Heart right ventricle (tissue), 16 donors: ENCODE measurements around the gene GUK1. TPM values are rescaled to one million over a fixed set of nuclear protein-coding genes. Genes with fewer than 3 reads are reported as not detected.
A peak's percentile ranks its signal among the peaks of the same experiment; 100 is the strongest.

ENCODE experiments used
- ATAC-seq, 8 donors: fragments of 200-7000 bp; cut with Tn5 transposase; one replicate each; pipeline ENCODE4 v1.9.1; 2020; ENCODE audit warnings: mild to moderate bottlenecking in 8 of 8, moderate library complexity in 8 of 8, moderate number of reproducible peaks in 1 of 8
- DNase-seq, 2 donors: peaks; one replicate each; pipeline ENCODE4 v3.0.0-alpha.2; 2020
- H3K27ac ChIP-seq, 10 donors: fragments of 200-600 bp; sonication (generic) in 2 of 10; one replicate each; pipeline versions ENCODE4 v1.5.0 to v1.8.0; 2020 to 2022; ENCODE audit warnings: mild to moderate bottlenecking in 3 of 10
- H3K27me3 ChIP-seq, 7 donors: fragments of 200-600 bp; one replicate each; pipeline ENCODE4 v1.8.0; 2021 to 2022; ENCODE audit warnings: mild to moderate bottlenecking in 2 of 7
- H3K36me3 ChIP-seq, 9 donors: fragments of 200-600 bp; sonication (generic) in 1 of 9; one replicate each; pipeline versions ENCODE4 v1.5.0 to v1.8.0; 2020 to 2022; ENCODE audit warnings: mild to moderate bottlenecking in 2 of 9
- H3K4me1 ChIP-seq, 9 donors: fragments of 200-600 bp; sonication (generic) in 1 of 9; one replicate each; pipeline versions ENCODE4 v1.5.0 to v1.8.0; 2020 to 2022; ENCODE audit warnings: mild to moderate bottlenecking in 4 of 9
- H3K4me3 ChIP-seq, 10 donors: fragments of 200-600 bp; sonication (generic) in 2 of 10; one replicate each; pipeline versions ENCODE4 v1.5.0 to v1.8.0; 2020 to 2022; ENCODE audit warnings: mild to moderate bottlenecking in 7 of 10, moderate library complexity in 2 of 10
- H3K9me3 ChIP-seq, 11 donors: fragments of 200-600 bp in 10 of 11; sonication (generic) in 2 of 11; one replicate each; pipeline versions ENCODE4 v1.5.0 to v1.8.0; 2013 to 2022; ENCODE audit warnings: mild to moderate bottlenecking in 2 of 11, control low read depth in 1 of 11, moderate library complexity in 1 of 11
- CTCF ChIP-seq, 9 donors: fragments of 200-600 bp; sonication (generic) in 2 of 9; IDR thresholded peaks; one replicate each; pipeline versions ENCODE4 v1.5.0 to v1.8.0; 2021 to 2022; ENCODE audit warnings: antibody characterized with exemption in 9 of 9, mild to moderate bottlenecking in 5 of 9, moderate library complexity in 1 of 9
- WGBS, 2 donors: extraction: QIAGEN DNeasy Blood & Tissue Kit; methylation state at CpG; one replicate each; pipeline ENCODE4 v1.1.7; 2013; ENCODE audit warnings: inconsistent platforms in 1 of 2; 5-methylcytosine and 5-hydroxymethylcytosine counted together
- intact Hi-C, 10 donors: fragments of 100-400 bp; cut with DNase I; formaldehyde crosslinking; loops; one replicate each; pipeline versions ENCODE4 v1.11.1 to v1.14.2; 2022
- polyA plus RNA-seq, 2 donors: library from polyadenylated mRNA; stranded (reverse); fragments of 200-250 nt; gene quantifications; one replicate each; pipeline ENCODE4 v1.2.3, GENCODE V29; 2013
- total RNA-seq, 10 donors: library from RNA; stranded (reverse); fragmentation: NEBNext Ultra II Directional in 3 of 10; extraction: Animal tissue kit (Norgen Biotek cat#: 25700) in 3 of 10; gene quantifications; one replicate each; pipeline versions ENCODE4 v1.2.1 to v1.2.4, GENCODE V29; 2021 to 2023
- donor health status: Arrhythmogenic right ventricular cardiomyopathy.
- donor health status: ischemic (EF 13 %, LVEDD 7.1; RV severe dilation, severe dysfunction).
- donor health status: healthy with polysubstance abuse.
- donor health status: DM: no; HTN: yes; CAD: no.
- donor health status: DM: no; HTN: no; CAD: no.
- donor health status: ischemic (EF 25% LVEDD 6.9; RV normal size, moderate dysfunction).
- donor health status: ischemic (EF 25% LVEDD 5.7; RV mildly dilated, moderate dysfunction).
- donor health status: healthy.
- donor health status: DM: yes; HTN: yes; CAD: no.
- donor health status: Ischemic cardiomyopathy.
- donor health status: ischemic (EF 35%, LVEDD 5.7; RV mildly dilated, moderate dysfunction).
- donor health status: nonischemic (EF 11% LVEDD 7.7; RV severe dilation, severe dysfunction).
- donor health status: DM: yes; HTN: yes; CAD: no.
- donor health status: PGD.
- donor health status: ischemic (EF 29% LVEDD 5.4; RV normal size, mild dysfunction).
- donor health status: nonischemic (EF 23%, LVEDD 6.1; RV moderate dilation, normal function).

Gene GUK1
- total and polyA plus RNA-seq, 12 donors: 121 to 474 (median 169) TPM

GRCh38 chr1:228160201-228160761 lies 20.2 kb downstream of the GUK1 start:
- intact Hi-C loops: no loop called here
- Histone ChIP-seq H3K27ac (peak overlapping the region in 1 of 10 donors; percentile 3), H3K9me3 (no peaks in the 10 kb centered on the region), H3K36me3 (no peaks in the 10 kb centered on the region), H3K4me1 (peaks cover 15 to 56% (median 39%) of the 10 kb centered on the region in 9 donors), H3K4me3 (no peak overlapping the region), H3K27me3 (peaks cover 0 to 18% (median 4%) of the 10 kb centered on the region in 7 donors)
- DNase-seq (no peak), ATAC-seq (no peak)
- WGBS, 2 donors: 85 to 90% methylated on average over 15 of the region's 15 CpGs
- TF ChIP-seq CTCF (IDR thresholded peaks at IDR 0.05): no peak

- H3K27ac ChIP-seq: peak overlapping the region; percentile 72 to 100 (median 90)
- H3K27me3 ChIP-seq: peaks cover 0 to 18% (median 4%) of the 10 kb centered on the region in 7 donors
- no peak overlapping the region for H3K4me3 ChIP-seq
- intact Hi-C loops: no loop called here
- WGBS, 2 donors: 42 to 48% methylated on average over 7 of the region's 7 CpGs
- H3K36me3 ChIP-seq: no peaks in the 10 kb centered on the region
- no peaks in the 10 kb centered on the region for H3K9me3 ChIP-seq
- peaks cover 18 to 55% (median 40%) of the 10 kb centered on the region in 9 donors for H3K4me1 ChIP-seq
- TF ChIP-seq CTCF (IDR thresholded peaks at IDR 0.05): no peak
- DNase-seq (no peak), ATAC-seq (no peak)
These were observed 21.3 kb downstream of the GUK1 start for GRCh38 chr1:228161362-228161761.

- WGBS, 2 donors: 78 to 79% methylated on average over 9 of the region's 9 CpGs
- no peak for DNase-seq
- Histone ChIP-seq H3K4me1 (peaks cover 20 to 55% (median 45%) of the 10 kb centered on the region in 9 donors), H3K9me3 (no peaks in the 10 kb centered on the region), H3K27ac (peak overlapping the region; percentile 72 to 100 (median 90)), H3K27me3 (peaks cover 0 to 18% (median 4%) of the 10 kb centered on the region in 7 donors), H3K36me3 (no peaks in the 10 kb centered on the region), H3K4me3 (peak overlapping the region in 1 of 10 donors; percentile 1)
- intact Hi-C loops: loop anchor here in 1 of 10 donors (1.0 kb wide), 1 partner anchor 22 kb away; the partner anchor contains the start of gene GUK1
- TF ChIP-seq CTCF (IDR thresholded peaks at IDR 0.05): no peak
- ATAC-seq: no peak
These were observed 21.8 kb downstream of the GUK1 start for GRCh38 chr1:228161866-228162265.

GRCh38 chr1:228162286-228163006 lies 22.4 kb downstream of the GUK1 start:
- Histone ChIP-seq H3K27me3 (peaks cover 0 to 18% (median 4%) of the 10 kb centered on the region in 7 donors), H3K4me3 (peak overlapping the region in 3 of 10 donors; percentile 5 to 9 (median 7)), H3K9me3 (no peaks in the 10 kb centered on the region), H3K27ac (peak overlapping the region; percentile 72 to 100 (median 90)), H3K4me1 (peaks cover 20 to 61% (median 49%) of the 10 kb centered on the region in 9 donors), H3K36me3 (no peaks in the 10 kb centered on the region)
- 15 to 29% methylated on average over 14 of the region's 14 CpGs for WGBS, 2 donors
- DNase-seq (peak; percentile 55 to 78), ATAC-seq (peak in 4 of 8 donors; percentile 5 to 29 (median 24))
- intact Hi-C loops: loop anchor here in 1 of 10 donors (1.0 kb wide), 1 partner anchor 22 kb away; the partner anchor contains the start of gene GUK1
- peak in 2 of 9 donors; percentile 9 to 13 for TF ChIP-seq CTCF (IDR thresholded peaks at IDR 0.05)
